ENCODE results near the gene ANKRD18B.
"Not testable (repeated sequence)": the region's sequence is repeated elsewhere in the genome, so short reads cannot be mapped to it uniquely, and the experiment has no call there.

The ANKRD18B gene

DNA sequence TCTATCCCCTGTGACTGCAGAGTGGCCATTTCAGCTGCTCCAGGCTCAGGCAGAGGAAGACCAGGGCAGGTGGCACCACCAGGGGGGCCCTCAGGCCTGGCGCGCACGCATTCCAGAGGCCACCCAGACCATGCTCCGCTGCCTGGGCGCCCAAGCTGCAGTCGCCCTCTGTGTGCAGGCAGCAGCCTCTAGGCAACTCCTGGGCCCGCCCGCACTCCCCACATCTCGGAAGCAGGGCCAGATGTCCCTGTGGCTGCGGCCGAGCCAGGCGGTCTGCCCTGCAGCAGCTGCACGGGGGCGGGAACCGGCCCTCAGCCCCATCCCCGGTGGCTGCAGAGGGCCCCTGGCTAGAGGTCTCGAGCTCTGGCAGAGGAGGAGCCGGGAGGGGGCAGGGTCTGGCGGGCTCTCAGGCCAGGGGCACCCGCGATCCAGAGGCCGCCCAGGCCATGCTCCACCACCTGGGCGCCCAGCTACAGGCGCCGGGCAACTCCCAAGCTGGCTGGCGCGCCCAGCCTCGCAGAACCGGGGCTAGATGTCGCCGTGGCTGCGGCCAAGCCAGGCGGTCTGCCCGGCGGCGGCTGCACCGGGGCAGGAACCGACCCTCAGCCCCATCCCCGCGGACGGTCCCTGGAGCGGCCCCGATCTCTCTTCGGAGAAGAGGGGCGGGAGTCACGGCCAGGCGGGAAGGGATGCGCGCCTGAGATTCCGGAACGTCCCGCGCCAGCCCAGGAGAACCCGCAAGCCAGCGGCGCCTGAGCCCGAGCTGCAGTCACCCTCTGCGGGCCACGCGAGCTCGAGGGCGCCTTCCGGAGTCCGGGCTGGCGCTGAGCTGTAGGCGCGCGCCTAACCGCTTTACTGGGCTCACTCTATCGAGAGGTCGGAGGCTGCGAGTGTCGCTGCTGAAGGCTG is at the start of gene ANKRD18B:
ANKRD18B (plus strand) TSS at position 855 of the 909 bp plus-strand sequence. CDS start 239 bp downstream, outside the sequence.
- Mint-ChIP-seq H3K4me3 (peak within 1 kb of the TSS; percentile 80), H3K27ac (peak within 1 kb of the TSS; percentile 50)
- DNase-seq (ENCODE audit: low spot score in 2 of 2) (peak; percentile 41 to 71), ATAC-seq (peak; percentile 99)
- H3K9me3 Mint-ChIP-seq, H3K36me3 Mint-ChIP-seq, H3K4me1 Mint-ChIP-seq: not testable (repeated sequence)

DNA sequence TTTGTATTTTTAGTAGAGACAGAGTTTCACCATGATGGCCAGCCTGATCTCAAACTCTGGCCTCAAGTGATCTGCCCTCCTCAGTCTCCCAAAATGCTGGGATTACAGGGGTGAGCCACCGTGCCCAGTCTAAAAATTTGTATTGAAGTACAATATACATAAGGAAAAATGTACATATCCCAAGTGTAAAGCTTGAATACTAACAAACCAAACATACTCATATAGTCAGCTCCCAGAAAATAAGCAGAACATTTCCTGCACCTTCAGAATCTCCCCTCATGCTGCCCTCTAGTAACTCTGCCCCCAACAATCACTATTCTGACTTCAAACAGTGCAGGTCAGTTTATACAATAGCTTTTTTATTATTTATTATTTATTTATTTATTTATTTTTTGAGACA is 48.7 kb upstream of the ANKRD18B start:
- DNase-seq (ENCODE audit: low spot score in 2 of 2) (no peak), ATAC-seq (no peak)
- peak overlapping the region; percentile 89 for H3K4me3 Mint-ChIP-seq
- peaks cover 22% of the 10 kb centered on the region for H3K4me1 Mint-ChIP-seq
- no peaks in the 10 kb centered on the region for H3K9me3 Mint-ChIP-seq
- H3K36me3 Mint-ChIP-seq: peaks cover 34% of the 10 kb centered on the region
- no peak overlapping the region for H3K27ac Mint-ChIP-seq

DNA sequence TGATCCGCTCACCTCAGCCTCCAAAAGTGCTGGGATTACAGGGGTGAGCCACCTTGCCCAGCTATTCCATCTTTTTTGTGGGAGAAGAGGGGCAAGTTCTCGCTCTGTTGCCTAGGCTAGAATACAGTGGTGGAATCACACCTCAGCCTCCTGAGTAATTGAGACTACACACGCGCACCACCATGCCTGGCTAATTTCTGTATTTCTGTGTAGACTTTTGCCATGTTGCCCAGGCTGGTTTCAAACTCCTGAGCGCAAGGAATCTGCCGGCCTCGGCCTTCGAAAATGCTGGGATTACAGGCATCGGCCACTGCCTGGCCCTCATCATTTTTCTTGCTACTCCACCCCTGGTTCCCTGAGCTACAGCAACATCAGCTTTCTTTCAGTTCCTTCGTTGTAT is 47.5 kb upstream of the ANKRD18B start:
- Mint-ChIP-seq H3K27ac (no peak overlapping the region), H3K9me3 (no peaks in the 10 kb centered on the region), H3K4me1 (peaks cover 18% of the 10 kb centered on the region), H3K36me3 (peaks cover 23% of the 10 kb centered on the region), H3K4me3 (no peak overlapping the region)
- no peak for ATAC-seq
- DNase-seq (ENCODE audit: low spot score in 2 of 2): no peak

DNA sequence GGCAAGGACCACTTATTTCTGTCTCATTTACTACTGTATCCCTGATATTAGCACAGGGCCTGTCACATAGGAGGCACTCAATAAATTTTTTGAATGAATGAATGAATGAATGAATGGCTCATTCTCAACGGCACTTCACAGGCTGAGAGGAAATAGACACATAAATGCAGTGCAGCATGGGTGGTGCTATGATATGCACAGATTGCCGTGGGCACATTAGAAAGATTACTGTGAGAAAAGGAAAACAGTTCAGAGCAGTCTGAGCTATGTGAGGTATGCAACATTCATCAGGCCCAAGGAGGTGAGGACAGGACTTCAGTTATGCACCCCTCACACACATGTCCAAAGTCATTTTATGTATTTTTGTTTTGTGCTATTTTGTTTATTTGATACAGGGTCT is 43.9 kb upstream of the ANKRD18B start:
- H3K9me3 Mint-ChIP-seq: no peaks in the 10 kb centered on the region

DNA sequence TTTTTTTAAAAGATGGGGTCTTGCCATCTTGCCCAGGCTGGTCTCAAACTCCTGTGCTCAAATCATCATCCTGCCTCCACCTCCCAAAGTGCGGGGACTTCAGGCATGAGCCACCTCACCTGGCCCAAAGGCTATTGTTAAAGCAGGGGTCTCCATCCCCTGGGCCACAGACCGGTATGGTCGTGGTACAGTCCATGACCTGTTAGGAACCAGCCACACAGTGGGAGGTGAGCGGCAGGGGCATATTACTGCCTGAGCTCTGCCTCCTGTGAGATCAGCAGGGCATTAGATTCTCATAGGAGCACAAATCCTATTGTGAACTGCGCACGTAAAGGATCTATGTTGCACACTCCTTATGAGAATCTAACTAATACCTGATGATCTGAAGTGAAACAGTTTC is 43.1 kb upstream of the ANKRD18B start:
- ATAC-seq (no peak), DNase-seq (ENCODE audit: low spot score in 2 of 2) (no peak)
- no peaks in the 10 kb centered on the region for H3K4me1 Mint-ChIP-seq
- H3K4me3 Mint-ChIP-seq: no peak overlapping the region
- H3K36me3 Mint-ChIP-seq: peaks cover 7% of the 10 kb centered on the region
- H3K9me3 Mint-ChIP-seq: no peaks in the 10 kb centered on the region
- no peak overlapping the region for H3K27ac Mint-ChIP-seq

More for the DNA sequence above, 43.9 kb upstream of the ANKRD18B start:
- H3K27ac Mint-ChIP-seq: no peak overlapping the region
- no peak for DNase-seq (ENCODE audit: low spot score in 2 of 2)
- H3K4me1 Mint-ChIP-seq: no peaks in the 10 kb centered on the region
- ATAC-seq: no peak
- H3K4me3 Mint-ChIP-seq: no peak overlapping the region
- H3K36me3 Mint-ChIP-seq: peaks cover 7% of the 10 kb centered on the region

DNA sequence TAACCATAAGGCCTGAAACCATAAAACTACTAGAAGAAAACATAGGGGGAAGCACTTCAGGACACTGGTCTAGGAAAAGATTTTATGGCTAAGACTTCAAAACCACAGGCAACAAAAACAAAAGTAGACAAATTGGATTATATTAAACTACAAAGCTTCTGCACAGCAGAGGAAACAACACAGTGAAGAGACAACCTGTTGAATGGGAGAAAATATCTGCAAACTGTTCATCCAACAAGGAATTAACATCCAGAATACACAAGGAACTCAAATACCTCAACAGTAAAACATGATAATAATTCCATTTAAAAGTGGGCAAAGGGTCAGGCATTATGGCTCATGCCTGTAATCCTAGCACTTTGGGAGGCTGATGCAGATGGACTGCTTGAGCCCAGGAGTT is 38.7 kb upstream of the ANKRD18B start:
- not testable (repeated sequence) for H3K4me3 Mint-ChIP-seq; H3K27ac Mint-ChIP-seq; DNase-seq (ENCODE audit: low spot score in 2 of 2); H3K36me3 Mint-ChIP-seq; H3K4me1 Mint-ChIP-seq; ATAC-seq; H3K9me3 Mint-ChIP-seq

DNA sequence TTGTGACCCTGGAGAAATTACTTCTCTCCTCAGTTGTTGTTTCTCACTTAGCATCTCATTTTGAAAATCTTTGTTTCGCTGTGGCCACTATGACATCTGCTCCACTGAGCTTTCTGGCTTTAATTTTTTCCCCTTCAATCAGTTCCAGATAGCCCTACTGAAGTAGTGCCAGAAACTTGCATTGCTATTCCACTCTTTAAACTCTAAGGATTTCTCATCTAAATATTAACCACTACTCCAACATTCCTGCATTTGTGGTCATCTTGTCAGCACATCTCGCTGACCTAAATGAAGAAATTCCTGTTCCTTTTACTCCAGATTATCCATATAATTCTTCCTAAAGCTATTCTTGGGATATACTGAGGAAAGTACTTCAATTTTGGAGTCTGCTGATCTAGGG is 35.0 kb upstream of the ANKRD18B start:
- Mint-ChIP-seq H3K9me3 (no peaks in the 10 kb centered on the region), H3K4me3 (no peak overlapping the region), H3K27ac (no peak overlapping the region), H3K4me1 (no peaks in the 10 kb centered on the region), H3K36me3 (no peaks in the 10 kb centered on the region)
- no peak for ATAC-seq
- no peak for DNase-seq (ENCODE audit: low spot score in 2 of 2)

DNA sequence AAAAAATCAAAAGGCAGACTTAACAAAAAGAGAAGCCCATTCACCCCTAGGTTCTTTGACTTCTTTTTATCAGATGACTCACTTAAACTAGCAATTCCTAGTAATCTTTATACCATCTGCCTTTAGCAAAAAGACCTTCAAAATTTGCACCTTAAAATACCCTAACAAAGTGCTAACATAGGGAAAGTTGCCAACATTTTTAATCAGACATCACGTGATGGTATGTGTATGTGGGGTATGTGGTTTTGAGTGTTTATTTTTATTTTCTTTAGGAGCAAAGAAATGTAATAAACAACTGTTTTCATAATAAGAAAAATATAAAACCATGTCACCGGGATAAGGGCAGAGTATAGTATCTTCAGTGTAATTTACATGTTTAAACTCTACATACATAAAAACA is 30.2 kb upstream of the ANKRD18B start:
- H3K9me3 Mint-ChIP-seq; H3K4me3 Mint-ChIP-seq; H3K27ac Mint-ChIP-seq; H3K36me3 Mint-ChIP-seq; DNase-seq (ENCODE audit: low spot score in 2 of 2); H3K4me1 Mint-ChIP-seq; ATAC-seq: not testable (repeated sequence)

DNA sequence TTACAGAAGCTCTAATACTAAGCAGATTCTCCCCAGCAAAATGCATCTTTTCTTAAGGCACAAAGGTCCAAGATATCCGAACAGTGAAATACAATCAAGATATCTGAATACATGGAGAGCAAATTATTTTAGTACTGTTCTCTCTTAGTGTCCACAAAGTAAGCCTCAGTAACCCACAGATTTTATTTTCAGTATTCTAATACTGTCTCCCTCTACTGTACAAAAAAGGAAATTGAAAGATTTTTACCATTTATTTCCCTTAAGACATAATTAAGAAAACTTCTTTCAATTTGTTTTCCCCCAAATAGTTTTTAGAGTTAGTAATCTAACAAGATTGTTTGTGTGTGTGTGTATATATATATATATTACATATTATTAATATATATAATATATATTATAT is 25.7 kb upstream of the ANKRD18B start:
- ATAC-seq: no peak
- no peaks in the 10 kb centered on the region for H3K4me1 Mint-ChIP-seq

DNA sequence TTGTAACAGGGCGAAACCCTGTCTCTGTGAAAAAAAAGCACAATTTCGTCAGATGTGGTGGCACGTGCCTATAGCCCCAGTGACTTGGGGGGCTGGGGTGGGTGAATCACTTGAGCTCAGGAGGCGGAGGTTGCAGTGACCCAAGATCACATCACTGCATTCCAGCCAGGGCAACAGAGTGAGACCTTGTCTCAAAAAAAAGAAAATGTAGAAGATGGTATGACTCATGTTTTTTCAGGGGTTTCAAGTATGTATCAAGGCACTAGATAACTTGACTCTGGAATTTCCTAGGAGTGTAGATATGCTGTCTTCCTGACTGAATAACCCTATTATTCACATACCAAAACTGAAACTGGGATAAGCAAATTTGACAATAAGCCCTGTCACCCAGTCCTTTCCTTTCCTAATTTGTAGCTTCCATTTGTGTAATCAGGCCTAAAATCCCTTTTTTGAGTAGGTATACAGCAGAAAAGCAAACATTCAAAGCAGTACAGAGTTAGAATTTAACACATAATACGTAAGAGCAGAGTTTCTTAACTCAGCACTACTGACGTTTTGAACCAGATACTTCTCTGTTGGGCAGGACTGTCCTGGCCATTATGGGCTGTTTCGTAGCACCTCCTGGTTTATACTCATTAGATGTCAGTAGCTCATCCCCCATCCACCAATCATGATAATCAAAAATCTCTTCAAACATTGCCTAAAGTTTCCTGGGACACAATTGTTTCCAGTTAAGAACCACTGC is 17.3 kb upstream of the ANKRD18B start:
- Mint-ChIP-seq H3K27ac (peak overlapping the region; percentile 40), H3K36me3 (peaks cover 4% of the 10 kb centered on the region), H3K9me3 (no peaks in the 10 kb centered on the region), H3K4me1 (no peaks in the 10 kb centered on the region), H3K4me3 (no peak overlapping the region)
- DNase-seq (ENCODE audit: low spot score in 2 of 2): no peak
- peak; percentile 42 for ATAC-seq

More for the DNA sequence above, 25.7 kb upstream of the ANKRD18B start:
- no peak overlapping the region for H3K27ac Mint-ChIP-seq
- DNase-seq (ENCODE audit: low spot score in 2 of 2): no peak
- no peak overlapping the region for H3K4me3 Mint-ChIP-seq
- H3K9me3 Mint-ChIP-seq: no peaks in the 10 kb centered on the region
- H3K36me3 Mint-ChIP-seq: no peaks in the 10 kb centered on the region

DNA sequence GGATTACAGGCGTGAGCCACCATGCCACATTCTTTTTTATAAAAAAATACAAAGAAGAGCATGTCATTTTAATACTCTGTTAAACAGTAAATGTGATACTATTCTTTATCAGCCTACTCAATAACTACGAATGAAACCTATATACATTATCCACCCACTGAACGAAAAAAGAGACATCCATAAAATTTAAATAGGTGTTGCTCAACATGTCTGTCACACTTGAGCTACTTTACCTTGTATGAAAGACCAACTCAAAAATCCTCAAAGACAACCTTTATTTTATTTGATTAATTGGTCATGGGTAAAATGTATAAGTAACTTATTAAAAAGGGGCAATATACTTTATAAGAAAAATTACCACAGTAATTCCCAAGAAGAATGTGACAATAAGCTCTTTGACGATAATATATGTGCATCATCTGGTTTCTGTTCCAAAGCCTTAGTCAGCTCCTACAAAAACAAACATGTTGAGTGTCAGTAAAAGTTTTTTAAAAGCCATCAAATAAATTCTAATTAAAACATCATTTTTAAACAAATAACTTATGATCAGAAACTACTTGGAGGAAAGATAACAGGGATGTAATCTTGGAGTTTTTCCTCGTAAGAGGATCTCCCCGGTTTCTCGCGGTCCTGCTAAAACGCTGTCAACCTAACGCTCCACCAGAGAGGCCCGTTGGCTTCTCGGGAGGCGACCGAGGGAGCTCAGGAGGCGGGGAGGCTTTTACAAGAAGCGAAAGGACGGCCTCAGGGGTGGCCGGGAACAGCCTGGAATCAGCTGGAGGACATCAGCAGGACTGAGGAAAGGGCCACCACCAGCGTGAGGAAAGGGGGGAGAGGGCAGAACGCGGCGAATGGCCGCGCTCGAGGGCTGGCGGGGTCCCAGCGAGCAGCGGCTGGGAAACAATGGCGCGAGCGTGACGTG is 13.5 kb upstream of the ANKRD18B start:
- H3K36me3 Mint-ChIP-seq: peaks cover 4% of the 10 kb centered on the region
- H3K4me3 Mint-ChIP-seq: peak overlapping the region; percentile 89
- peak overlapping the region; percentile 95 for H3K27ac Mint-ChIP-seq
- H3K4me1 Mint-ChIP-seq: no peaks in the 10 kb centered on the region
- DNase-seq (ENCODE audit: low spot score in 2 of 2) (peak; percentile 30 to 74), ATAC-seq (peak; percentile 86)
- no peaks in the 10 kb centered on the region for H3K9me3 Mint-ChIP-seq

DNA sequence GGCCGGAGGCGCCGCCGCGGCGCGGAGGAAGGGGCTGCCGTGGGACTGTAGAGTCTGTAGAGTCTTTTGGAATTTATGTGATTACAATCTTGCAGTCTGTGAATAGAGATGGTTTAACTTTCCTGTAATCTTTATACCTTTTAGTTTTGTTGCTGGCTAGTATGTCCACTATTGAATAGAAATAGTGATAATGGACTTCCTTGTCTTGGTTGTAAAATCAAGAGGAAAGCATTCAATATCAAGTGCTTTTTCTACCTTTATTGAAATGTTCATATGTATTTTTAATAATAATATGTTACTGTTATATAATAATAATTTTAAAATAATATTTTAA is 12.9 kb upstream of the ANKRD18B start:
- H3K36me3 Mint-ChIP-seq; H3K4me1 Mint-ChIP-seq; DNase-seq (ENCODE audit: low spot score in 2 of 2); ATAC-seq; H3K9me3 Mint-ChIP-seq: not testable (repeated sequence)
- Mint-ChIP-seq H3K27ac (peak overlapping the region; percentile 95), H3K4me3 (peak overlapping the region; percentile 89)

DNA sequence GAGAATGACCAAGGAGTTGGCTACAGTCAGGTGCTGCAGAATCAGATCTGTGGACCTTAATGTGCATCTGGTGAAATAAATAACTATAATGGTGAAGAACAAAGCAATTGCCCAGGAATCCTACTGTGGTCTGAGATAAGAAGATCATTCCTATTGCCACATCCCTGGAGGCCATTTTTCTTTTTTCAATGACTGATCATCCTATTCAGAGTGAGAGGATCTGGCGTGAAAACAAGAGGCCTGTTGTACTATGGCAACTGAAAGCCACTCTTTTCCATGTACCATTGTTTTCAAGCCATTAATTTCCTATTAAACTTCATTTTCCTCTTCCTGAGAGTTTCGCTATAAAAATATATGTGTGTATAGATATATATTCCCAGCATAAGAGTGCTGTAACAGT is 11.5 kb upstream of the ANKRD18B start:
- not testable (repeated sequence) for DNase-seq (ENCODE audit: low spot score in 2 of 2); H3K27ac Mint-ChIP-seq; ATAC-seq; H3K9me3 Mint-ChIP-seq; H3K4me3 Mint-ChIP-seq; H3K4me1 Mint-ChIP-seq; H3K36me3 Mint-ChIP-seq

DNA sequence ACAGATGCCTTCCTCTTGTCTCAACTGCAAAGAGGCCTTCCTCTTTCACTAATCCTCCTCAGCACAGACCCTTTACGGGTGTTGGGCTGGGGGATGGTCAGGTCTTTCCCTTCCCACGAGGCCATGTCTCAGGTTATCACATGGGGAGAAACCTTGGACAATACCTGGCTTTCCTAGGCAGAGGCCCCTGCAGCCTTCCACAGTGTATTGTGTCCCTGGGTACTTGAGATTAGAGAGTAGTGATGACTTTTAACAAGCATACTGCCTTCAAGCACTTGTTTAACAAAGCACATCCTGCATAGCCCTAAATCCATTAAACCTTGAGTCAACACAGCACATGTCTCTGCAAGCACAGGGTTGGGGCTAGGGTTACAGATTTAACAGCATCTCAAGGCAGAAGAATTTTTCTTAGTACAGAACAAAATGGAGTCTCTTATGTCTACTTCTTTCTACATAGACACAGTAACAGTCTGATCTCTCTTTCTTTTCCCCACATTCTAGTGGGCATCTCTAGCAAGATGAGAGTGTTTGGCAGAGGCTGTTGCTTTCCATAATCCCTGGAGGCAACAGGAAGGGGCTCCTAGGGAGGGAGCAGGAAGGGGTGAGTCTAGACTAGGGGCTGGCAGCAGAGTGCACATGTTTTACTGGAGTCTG is 8.6 kb upstream of the ANKRD18B start:
- not testable (repeated sequence) for DNase-seq (ENCODE audit: low spot score in 2 of 2); H3K9me3 Mint-ChIP-seq; H3K27ac Mint-ChIP-seq; H3K36me3 Mint-ChIP-seq; ATAC-seq; H3K4me1 Mint-ChIP-seq; H3K4me3 Mint-ChIP-seq

DNA sequence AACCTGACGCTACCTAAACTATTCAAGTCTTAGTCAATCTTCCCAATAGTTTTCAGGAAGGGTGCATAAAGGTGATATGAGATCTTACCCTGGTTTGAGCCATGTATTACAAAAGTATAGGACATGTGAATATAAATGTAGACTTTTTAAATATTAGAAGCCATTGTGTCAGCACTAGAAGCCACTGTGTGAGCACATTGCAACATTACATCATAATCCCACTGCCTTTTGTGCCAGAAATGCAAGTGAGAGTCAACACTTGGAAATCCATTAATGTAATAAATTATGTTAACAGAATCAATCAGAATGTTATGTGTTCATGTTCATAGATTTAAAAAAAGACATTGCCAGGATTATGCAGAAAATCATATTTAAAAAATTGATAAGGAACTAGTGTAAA is 7.7 kb upstream of the ANKRD18B start:
- not testable (repeated sequence) for DNase-seq (ENCODE audit: low spot score in 2 of 2); H3K27ac Mint-ChIP-seq; ATAC-seq; H3K4me3 Mint-ChIP-seq; H3K9me3 Mint-ChIP-seq; H3K36me3 Mint-ChIP-seq; H3K4me1 Mint-ChIP-seq

All from stimulated activated effector memory CD8-positive, alpha-beta T cell treated with anti-CD3 and anti-CD28 coated beads, Interleukin-12 subunit alpha, Interleukin-12 subunit beta, amount 100 ng/mL, for 72 hours (primary cell).